ENCODE measurements around the gene SYN1. TPM values are rescaled to one million over a fixed set of nuclear protein-coding genes. Genes with fewer than 3 reads are reported as not detected.

The SYN1 gene
- total and polyA plus RNA-seq, 2 experiments from 2014 or later: 3.6 to 6.7 TPM

GRCh38 chrX:47632666-47633065 is 13.0 kb upstream of the SYN1 start:
- no peak overlapping the region for H3K4me3 Mint-ChIP-seq

DNA sequence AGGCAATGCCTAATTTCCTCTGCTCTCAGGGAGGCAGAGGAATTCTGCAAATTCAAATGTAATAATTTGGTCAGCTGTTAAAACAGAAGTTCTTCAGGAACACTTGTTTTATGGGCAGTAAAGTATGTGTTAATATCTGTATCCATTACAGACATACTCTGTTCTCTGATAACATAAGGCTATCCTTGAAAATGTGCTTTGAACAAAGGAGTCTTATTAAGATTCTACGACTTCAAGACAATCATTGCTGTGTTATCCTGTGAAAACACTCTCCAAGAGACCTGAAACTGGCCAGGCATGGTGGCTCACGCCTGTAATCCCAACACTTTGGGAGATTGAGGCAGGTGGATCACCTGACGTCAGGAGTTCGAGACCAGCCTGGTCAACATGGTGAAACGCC is 12.0 kb upstream of the SYN1 start:
- peaks cover 8% of the 10 kb centered on the region for H3K36me3 Mint-ChIP-seq (ENCODE audit: low read depth)
- DNase-seq (ENCODE audit: low spot score): no peak
- TF ChIP-seq ZNF331 (CRISPR knock-in tag; IDR thresholded peaks at IDR 0.05; ENCODE audit: low read depth): no peak
- TF ChIP-seq, protein P1, sequence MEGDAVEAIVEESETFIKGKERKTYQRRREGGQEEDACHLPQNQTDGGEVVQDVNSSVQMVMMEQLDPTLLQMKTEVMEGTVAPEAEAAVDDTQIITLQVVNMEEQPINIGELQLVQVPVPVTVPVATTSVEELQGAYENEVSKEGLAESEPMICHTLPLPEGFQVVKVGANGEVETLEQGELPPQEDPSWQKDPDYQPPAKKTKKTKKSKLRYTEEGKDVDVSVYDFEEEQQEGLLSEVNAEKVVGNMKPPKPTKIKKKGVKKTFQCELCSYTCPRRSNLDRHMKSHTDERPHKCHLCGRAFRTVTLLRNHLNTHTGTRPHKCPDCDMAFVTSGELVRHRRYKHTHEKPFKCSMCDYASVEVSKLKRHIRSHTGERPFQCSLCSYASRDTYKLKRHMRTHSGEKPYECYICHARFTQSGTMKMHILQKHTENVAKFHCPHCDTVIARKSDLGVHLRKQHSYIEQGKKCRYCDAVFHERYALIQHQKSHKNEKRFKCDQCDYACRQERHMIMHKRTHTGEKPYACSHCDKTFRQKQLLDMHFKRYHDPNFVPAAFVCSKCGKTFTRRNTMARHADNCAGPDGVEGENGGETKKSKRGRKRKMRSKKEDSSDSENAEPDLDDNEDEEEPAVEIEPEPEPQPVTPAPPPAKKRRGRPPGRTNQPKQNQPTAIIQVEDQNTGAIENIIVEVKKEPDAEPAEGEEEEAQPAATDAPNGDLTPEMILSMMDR (conservative IDR thresholded peaks at IDR 0.05; ENCODE audit: low read depth in 2 of 2): no peak
- no peak for TF ChIP-seq CREB1 (CRISPR knock-in tag; IDR thresholded peaks at IDR 0.05; ENCODE audit: low read depth)
- TF ChIP-seq POLR2AphosphoS5 (IDR thresholded peaks at IDR 0.05; ENCODE audit: low read depth): no peak
- TF ChIP-seq, protein P2, sequence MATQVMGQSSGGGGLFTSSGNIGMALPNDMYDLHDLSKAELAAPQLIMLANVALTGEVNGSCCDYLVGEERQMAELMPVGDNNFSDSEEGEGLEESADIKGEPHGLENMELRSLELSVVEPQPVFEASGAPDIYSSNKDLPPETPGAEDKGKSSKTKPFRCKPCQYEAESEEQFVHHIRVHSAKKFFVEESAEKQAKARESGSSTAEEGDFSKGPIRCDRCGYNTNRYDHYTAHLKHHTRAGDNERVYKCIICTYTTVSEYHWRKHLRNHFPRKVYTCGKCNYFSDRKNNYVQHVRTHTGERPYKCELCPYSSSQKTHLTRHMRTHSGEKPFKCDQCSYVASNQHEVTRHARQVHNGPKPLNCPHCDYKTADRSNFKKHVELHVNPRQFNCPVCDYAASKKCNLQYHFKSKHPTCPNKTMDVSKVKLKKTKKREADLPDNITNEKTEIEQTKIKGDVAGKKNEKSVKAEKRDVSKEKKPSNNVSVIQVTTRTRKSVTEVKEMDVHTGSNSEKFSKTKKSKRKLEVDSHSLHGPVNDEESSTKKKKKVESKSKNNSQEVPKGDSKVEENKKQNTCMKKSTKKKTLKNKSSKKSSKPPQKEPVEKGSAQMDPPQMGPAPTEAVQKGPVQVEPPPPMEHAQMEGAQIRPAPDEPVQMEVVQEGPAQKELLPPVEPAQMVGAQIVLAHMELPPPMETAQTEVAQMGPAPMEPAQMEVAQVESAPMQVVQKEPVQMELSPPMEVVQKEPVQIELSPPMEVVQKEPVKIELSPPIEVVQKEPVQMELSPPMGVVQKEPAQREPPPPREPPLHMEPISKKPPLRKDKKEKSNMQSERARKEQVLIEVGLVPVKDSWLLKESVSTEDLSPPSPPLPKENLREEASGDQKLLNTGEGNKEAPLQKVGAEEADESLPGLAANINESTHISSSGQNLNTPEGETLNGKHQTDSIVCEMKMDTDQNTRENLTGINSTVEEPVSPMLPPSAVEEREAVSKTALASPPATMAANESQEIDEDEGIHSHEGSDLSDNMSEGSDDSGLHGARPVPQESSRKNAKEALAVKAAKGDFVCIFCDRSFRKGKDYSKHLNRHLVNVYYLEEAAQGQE (IDR thresholded peaks at IDR 0.05; ENCODE audit: unreplicated experiment): no peak
- no peak for TF ChIP-seq ZNF114 (CRISPR knock-in tag; IDR thresholded peaks at IDR 0.05)
- no peak for TF ChIP-seq NANOG (IDR thresholded peaks at IDR 0.05; ENCODE audit: borderline replicate concordance)
- TF ChIP-seq ETS1 (IDR thresholded peaks at IDR 0.05): no peak

More at GRCh38 chrX:47632666-47633065, 13.0 kb upstream of the SYN1 start:
- H3K27me3 ChIP-seq (ENCODE audit: insufficient read depth): no peaks in the 10 kb centered on the region
- H3K4me1 ChIP-seq (ENCODE audit: insufficient read depth): peaks cover 5% of the 10 kb centered on the region; the same call in 1 of the 2 replicates
- H3K4me1 Mint-ChIP-seq: peaks cover 15% of the 10 kb centered on the region
- no peak overlapping the region for H2AFZ ChIP-seq
- H3K4me3 ChIP-seq: no peak overlapping the region
- no peaks in the 10 kb centered on the region for H4K20me1 ChIP-seq (replicated peaks; ENCODE audit: insufficient read depth)
- H3K36me3 ChIP-seq (ENCODE audit: insufficient read depth): no peaks in the 10 kb centered on the region
- TF ChIP-seq, protein P1 (conservative IDR thresholded peaks at IDR 0.05; ENCODE audit: low read depth in 2 of 2): no peak
- TF ChIP-seq CREB1 (CRISPR knock-in tag; IDR thresholded peaks at IDR 0.05; ENCODE audit: low read depth) (no peak), ETS1 (IDR thresholded peaks at IDR 0.05) (no peak), NANOG (IDR thresholded peaks at IDR 0.05; ENCODE audit: borderline replicate concordance) (no peak), STAT1 (IDR thresholded peaks at IDR 0.05; ENCODE audit: unreplicated experiment) (no peak), EZH2 (IDR thresholded peaks at IDR 0.05; ENCODE audit: low read depth, unreplicated experiment) (no peak)
- no peak overlapping the region for H3K27ac ChIP-seq (ENCODE audit: low read depth)
- H3K4me2 ChIP-seq: no peak overlapping the region
- ATAC-seq: no peak
- H3K9me3 Mint-ChIP-seq: no peaks in the 10 kb centered on the region
- peaks cover 16% of the 10 kb centered on the region for H3K36me3 Mint-ChIP-seq (ENCODE audit: low read depth)
- H3K9me2 ChIP-seq (ENCODE audit: insufficient read depth): no peaks in the 10 kb centered on the region
- no peaks in the 10 kb centered on the region for H3F3A ChIP-seq (replicated peaks; ENCODE audit: low read depth)
- H3K27me3 Mint-ChIP-seq (ENCODE audit: insufficient read depth, low read depth, poor library complexity): peaks cover 6% of the 10 kb centered on the region
- H3K79me2 ChIP-seq (replicated peaks; ENCODE audit: insufficient read depth): no peaks in the 10 kb centered on the region
- no peak overlapping the region for H3K27ac Mint-ChIP-seq
- DNase-seq (ENCODE audit: low spot score): no peak

More for the DNA sequence above, 12.0 kb upstream of the SYN1 start:
- H3K27me3 Mint-ChIP-seq (ENCODE audit: insufficient read depth, low read depth, poor library complexity): peaks cover 3% of the 10 kb centered on the region
- Histone ChIP-seq H3K9me2 (ENCODE audit: insufficient read depth) (no peaks in the 10 kb centered on the region), H4K20me1 (replicated peaks; ENCODE audit: insufficient read depth) (no peaks in the 10 kb centered on the region), H3K27ac (ENCODE audit: low read depth) (no peak overlapping the region), H3F3A (replicated peaks; ENCODE audit: low read depth) (no peaks in the 10 kb centered on the region), H3K4me2 (no peak overlapping the region), H3K4me1 (ENCODE audit: insufficient read depth) (peaks cover 5% of the 10 kb centered on the region; the same call in 1 of the 2 replicates), H3K79me2 (replicated peaks; ENCODE audit: insufficient read depth) (no peaks in the 10 kb centered on the region), H3K36me3 (ENCODE audit: insufficient read depth) (no peaks in the 10 kb centered on the region), H2AFZ (no peak overlapping the region), H3K27me3 (ENCODE audit: insufficient read depth) (no peaks in the 10 kb centered on the region), H3K4me3 (no peak overlapping the region)
- ATAC-seq: no peak
- no peak overlapping the region for H3K4me3 Mint-ChIP-seq
- H3K4me1 Mint-ChIP-seq: peaks cover 11% of the 10 kb centered on the region
- H3K9me3 Mint-ChIP-seq: no peaks in the 10 kb centered on the region
- H3K27ac Mint-ChIP-seq: no peak overlapping the region

Data from GM23338 (cell line).